ENCODE measurements around the gene SORCS2.
"Not testable (repeated sequence)": the region's sequence is repeated elsewhere in the genome, so short reads cannot be mapped to it uniquely, and the experiment has no call there.

The SORCS2 gene

DNA sequence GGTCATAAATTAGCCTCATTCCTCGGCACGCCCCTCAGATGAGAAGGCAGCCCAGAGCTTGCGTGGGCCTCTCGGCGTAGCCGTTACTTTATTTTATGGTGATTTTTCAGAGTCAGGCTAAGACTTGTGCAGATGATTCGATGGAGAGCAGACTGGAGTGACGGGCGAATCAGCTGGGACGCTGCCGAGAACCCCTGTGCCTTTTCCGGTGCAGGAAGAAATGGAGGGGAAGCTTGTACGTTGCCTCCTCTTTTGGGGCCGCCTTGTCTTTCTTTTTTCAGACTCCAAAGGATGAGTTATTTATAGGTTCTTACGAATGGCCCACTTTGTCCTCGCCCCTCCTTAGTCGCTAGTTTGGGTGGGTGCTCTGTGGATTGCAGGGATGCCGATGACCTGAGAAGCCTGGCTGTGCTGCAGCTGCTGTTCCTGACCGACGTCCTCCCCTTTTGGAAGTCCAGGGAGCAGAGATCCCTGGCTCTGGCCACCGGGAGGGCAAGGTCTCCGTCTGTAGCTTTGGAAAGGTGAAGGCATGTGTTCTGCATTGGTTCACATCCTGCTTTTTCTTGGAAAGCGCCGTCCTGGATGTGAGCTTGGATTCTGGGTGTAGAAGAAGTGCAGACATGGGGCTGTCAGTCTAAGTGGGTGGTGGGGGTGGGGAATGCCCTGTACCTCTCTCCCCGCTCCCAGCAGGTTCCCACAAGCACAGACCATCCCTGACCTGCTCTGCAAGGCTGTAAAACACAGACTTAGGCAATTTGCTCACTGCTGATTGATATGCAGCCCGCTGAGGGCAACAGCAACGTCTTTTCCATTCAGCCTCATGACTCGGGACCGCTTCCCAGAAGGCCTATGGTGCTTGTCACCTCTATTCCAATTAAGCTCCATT, 9.3 kb downstream of the SORCS2 start:
- DNase-seq: no peak

DNA sequence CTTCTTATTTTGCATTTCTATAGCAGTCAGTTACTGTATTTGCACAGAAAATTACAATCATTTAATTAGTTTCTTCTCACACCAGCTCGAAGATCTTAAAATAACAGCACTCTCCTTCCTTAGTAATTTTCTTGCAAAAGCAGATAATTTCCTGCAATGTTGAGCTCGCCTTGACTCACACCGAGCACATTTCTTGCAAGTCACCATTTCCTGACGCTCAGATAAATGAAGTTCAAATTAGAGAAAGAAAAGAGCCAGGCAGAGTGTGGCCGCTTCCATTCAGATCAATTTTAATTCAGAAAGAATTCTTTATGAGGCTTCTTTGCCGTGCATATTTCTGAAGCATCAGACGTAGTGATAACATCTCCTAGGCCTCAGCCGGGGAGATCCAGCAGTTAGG, 10.1 kb downstream of the SORCS2 start:
- DNase-seq: no peak

DNA sequence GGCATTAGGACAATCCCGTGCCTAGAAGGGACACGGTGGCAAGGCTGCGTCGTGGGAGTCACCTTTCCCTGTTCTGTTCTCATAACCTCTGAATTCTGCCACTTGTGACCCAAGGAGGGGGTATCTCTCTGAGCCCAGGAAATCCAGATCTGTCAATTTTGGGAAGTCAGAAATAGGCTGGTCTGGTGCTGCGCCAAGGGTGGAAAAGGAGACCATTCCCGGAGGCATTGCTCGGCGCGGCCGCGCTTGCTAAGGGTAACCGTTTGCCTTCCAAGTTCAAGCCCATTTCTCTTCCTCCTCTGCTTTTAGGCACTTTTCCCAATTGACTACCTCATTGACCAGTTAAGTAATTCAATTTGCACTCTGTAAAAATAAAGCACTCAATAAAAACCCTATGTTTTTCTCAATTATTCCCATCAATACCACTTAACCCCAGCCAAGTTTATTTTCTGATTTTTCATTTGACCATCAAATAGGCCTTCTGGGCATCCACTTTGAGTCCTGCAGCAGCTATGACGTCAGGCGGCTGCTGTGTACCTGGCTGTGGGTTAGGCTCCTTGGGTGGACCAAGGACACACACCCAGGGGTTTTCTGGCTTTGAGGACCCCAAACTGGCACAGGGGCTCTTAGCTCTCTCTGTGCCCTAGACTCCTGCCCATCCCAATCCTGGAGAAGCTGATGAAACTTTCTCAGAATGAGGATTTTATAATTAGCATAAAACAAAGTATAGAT, 12.5 kb downstream of the SORCS2 start:
- DNase-seq: no peak

DNA sequence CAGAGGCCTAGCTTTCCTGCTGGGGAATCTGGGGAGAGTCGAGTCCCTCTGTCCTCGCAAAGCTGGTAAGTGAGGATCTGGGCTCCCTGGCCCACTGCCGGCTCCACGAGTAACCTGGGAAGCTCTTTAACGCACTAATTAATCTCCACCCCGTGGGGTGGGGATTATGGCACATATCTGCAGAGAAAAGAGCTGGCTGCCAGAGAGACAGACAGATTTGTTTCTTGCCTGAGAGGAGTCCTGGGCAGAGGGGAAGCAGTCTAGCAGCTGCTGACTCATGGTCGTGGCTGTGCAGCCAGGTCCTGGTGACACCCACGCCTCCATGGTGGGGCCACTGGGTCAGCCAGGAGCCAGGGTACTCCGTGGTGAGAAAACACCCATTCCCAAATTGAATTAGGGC, 14.0 kb downstream of the SORCS2 start:
- no peak for DNase-seq

DNA sequence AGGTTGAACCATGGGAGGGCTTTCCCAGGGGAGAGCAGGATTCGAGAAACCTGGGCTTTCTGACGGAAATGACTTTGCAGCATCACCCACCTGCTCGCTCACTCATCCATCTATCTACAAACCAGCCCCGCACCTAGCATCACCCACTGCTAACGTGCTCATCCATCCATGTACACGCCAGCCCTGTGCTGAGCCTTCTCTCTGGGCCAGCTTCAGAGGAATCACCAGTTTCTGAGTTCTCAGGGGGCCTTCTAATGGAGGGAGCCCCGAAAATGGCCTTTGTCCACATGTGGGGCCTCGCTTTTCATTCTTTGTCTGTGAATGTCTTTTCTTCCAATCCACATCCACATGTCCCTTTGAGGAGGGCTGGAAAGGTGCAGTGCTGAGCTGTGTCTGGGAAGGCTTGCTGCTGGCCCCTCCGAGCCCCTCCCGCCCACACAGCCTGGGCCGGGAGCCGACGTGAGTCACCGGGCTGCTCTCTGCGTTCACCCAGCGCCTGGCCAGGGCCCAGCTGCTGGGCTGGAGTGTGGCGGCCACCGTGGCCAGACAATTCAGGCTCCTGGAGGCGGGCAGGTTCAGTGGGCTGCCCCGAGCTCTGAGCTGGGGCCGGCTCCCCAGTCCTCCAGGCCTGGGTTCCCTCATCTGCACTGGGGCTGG, 14.7 kb downstream of the SORCS2 start:
- no peak for DNase-seq

DNA sequence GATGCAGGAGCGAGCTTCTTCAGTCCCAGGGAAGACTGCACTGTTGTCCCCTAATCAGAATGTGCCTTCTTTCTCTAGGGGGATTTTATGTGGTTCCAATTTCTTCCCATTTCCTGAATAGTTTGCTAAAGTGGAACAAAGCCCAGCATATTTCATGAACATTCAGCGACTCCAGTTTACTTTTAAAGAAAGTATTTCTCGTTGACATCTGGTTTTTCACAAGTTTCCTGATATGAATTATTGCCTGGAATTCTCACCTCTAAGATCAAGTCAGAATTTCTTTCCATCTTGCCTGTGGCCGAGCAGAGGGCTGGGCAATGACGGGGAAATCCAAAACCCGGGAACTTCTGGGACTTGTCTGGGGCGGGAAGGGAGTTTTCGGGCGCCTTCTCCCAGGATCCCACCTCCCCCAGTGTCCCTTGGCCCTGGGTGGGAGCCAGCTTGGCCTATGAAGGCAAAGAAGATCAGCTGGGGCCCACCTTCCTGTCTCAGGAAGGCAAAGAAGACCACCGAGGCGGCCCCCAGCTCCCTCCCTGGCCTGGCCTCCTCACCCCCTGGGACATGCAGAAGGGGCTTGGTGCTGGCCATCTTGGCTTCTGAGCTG, 15.4 kb downstream of the SORCS2 start:
- DNase-seq: no peak

DNA sequence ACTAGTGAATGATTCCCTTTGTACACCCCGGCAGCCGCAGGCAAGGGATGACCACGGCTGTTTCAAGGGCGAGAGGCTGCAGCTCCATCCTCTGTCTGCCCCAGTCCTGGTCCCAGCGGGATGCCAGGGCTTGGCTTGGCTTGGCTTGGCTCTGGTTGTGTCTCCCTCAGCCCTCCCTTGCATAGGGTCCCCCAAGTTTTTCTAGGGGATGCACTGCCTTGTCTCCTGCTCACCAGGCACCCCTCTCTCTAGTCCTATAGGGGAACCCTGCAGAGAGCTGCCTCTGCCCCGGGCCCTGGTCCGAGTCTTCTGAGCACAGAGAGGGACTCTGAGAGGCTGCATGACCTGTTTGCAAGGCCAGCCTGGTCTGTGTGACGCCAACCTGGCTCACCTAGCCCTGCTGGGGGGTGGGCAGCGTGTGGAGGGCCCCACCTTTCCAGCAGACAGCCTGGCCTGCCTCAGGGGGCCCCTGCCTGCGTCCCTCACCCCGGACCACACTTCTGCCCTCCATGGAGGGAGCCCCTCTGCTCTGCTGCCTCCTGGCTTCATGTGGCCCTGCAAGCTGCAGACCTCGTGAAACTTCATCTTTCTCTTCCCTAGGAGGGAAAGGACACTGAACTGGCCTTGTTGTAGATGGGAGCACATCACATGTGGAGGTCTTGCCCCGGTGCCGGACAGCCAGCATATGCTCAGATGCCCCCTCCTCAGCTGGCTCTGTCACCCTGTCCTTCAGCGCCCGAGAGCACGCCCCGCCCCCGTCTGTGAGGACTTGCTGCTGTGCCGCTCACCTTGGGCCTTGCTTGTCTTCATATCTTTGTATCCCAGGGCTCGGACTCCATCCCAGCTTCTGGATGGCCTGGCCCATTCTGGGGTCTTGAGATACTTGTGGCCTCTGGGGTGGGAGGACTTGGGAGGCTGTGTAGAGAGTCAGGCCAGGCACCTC, 16.4 kb downstream of the SORCS2 start:
- no peak for DNase-seq

DNA sequence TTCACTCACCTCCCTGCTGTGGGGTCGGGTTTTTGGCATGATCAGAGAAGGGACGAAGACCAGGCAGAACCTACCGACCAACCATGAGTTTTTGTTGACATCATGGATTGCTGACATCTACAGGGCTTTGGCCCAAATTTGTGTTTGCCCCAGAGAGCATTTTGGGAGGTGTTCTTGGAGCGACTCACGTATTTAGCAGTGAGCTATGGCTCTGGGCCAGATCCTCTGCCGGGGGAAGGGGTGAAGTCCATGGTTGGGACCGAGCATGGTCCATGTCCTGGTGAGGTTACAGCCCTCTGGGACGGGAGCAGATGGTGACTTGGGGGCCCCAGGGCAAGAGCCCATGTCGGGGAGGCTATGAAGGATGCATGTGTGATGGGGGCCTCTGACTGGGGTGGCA, 17.4 kb downstream of the SORCS2 start:
- no peak for DNase-seq

DNA sequence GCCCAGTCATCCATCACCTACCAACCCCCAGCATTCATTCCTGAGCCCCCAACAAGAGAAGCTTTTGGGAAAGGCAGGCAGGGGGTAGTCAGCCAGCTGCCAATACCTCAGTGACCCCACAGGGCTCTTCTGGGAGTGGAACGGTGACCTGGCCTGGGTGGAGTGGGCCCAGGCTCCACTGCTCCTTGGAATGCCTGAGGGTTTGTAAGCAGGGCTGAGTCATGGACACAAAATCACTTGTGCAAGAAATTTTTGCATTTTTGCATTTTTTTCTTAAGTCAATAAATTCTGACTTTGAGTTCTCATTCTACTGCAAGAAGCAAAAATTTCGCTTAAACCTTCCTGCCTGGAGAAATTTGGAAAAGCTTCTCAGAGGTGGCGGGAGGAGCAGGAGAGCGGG, 18.5 kb downstream of the SORCS2 start:
- DNase-seq: no peak

DNA sequence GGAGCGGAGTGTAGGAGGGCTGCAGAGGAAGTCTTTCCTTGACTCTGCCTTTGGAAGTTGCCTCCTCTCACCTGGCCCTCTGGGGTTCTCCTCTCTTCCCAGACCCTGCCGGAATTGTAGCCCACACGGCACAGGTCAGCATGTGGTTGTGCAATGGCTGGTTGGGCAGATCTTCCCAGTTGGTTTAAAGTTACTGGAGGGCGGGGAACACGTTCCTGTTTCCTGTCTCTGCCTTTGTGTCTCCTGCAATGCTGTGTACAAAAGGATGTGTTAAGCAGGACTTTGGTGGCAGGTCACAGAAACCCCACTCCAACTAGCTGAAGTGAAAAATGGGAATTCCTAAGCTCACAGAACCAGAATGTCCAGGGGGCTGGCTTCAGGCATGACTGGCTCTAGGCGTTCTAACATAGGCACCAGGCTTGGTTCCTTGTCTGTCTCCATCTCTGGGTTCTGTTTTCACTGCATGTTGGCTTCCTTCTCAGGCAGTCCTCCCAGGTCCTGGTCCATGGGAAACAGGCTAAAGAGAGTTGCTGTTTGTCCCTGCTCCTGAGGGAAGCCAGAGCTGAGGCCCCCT, 19.9 kb downstream of the SORCS2 start:
- no peak for DNase-seq

DNA sequence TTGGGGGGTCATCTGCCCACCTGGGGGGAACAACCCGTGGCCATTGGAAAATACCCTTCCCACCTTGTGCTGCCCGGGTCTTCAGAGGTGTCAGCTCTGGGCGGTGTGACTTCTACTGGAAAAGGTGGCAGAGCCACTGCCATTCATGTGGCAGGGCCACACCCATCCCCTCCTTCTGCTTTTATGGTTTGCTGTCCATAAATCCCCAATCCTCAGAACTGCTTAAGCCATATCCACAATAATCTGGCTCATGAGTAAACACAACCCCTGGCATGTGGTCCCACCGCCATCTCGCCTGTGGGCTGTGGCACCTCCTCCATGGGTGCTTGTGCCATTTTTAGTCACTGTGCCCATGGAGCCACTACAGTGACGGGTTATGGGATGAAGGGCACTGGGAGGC, 20.6 kb downstream of the SORCS2 start:
- no peak for DNase-seq

DNA sequence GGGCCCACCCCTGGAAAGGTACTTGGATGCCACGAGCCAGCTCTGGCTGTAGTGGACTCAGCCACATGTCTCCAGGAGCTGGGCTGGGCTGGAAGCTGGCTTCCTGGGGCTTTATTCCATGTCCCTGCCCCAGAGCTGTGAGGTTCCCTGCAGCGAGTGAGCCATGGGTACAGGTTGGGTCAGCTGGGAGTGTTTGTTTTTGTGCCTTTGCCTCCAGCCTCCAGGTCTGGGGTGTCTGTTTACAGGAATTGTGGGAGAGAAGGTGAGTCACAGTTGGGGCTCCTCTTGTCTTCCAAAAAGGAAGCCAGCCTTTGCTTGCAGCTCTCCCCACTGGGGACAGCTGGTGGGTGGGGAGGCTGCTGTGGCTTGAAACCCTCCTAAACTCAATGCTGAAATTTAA, 21.5 kb downstream of the SORCS2 start:
- no peak for DNase-seq

DNA sequence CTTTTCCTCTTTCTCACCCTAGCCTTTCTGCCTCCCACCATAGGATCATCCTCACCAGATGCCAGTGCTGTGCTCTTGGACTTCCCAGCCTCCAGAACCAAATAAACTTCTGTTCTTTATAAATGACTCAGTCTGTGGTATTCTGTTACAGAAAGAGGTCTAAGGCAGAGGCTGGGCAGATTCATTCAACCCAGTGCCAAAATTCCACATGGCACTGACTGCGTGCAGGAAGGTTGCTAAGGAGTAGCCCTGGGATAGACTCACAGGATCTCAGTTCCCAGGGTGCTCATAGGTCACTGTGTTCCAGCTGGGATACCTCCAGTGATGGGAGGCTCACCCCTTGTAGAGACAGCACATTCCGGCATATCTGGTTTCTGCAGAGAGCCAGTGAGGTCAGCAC, 22.0 kb downstream of the SORCS2 start:
- DNase-seq: no peak

DNA sequence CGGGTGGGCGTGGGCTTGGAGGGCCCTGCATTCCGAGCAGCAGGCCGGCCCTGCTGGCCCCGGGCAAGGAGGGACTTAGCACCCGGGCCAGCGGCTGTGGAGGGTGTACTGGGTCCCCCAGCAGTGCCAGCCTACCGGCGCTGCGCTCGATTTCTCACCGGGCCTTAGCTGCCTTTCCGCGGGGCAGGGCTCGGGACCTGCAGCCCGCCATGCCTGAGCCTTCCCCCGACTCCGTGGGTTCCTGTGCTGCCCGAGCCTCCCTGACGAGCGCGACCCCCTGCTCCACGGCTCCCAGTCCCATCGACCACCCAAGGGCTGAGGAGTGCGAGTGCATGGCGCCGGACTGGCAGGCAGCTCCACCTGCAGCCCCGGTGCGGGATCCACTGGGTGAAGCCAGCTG, 22.8 kb downstream of the SORCS2 start:
- DNase-seq: not testable (repeated sequence)

DNA sequence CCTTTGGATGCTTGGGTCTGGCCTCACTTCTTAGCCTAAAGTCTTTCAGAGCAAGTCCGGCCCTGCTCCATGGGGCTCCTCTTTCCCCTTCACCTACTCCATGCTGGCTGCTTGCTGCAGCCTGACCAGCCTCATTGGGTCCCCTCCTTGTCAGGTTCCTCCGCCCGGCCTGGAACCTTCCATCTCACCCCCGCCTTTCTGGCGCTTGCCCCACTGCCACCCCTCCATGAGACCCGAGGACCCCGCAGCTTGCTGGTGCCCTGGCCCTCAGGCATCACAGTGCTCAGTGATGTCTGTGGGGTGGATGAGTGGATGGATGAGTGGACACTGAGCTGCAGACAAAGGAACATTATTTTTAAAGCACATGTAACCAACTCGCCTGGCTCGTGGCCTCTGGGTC, 24.7 kb downstream of the SORCS2 start:
- no peak for DNase-seq

DNA sequence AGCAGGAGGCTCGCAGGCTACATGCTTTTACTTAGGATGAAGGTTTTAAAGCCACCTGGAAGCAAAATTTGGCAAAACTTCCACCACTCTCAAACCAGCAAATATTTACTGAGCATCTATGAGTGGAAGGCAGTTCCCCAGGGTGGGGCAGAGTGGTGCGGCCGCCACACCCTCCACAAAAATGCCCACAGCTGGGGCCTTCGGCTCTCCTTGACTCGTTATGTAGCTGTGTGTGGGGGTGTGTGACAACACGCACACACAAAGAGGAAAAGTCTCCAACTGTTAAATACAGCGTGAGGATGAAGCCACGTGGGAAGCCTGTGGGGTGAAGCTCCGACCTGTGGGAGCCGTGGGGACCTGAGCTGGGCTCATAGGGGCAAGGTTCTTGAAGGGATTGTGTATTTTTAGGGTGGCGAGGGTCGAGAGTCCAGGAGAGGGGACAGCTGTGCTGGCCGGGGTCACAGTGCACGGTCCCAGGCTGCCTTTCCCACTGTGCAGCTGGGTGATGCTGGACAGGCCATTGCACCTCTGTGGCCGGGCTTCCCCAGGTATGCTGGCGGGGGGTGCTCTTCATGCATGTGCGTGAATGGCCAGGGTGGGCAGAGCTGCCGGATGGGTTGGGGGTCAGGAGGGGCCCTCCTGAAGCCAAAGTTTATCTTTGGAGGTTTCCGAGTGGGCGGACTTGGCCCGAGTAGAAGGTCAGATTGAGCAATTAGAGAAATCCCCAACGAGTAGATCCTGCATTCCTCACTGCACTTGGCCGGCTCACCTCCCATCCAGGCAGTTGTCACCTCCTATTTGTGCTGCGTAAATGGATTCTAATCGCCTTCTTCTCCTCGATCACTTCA, 25.4 kb downstream of the SORCS2 start:
- no peak for DNase-seq

DNA sequence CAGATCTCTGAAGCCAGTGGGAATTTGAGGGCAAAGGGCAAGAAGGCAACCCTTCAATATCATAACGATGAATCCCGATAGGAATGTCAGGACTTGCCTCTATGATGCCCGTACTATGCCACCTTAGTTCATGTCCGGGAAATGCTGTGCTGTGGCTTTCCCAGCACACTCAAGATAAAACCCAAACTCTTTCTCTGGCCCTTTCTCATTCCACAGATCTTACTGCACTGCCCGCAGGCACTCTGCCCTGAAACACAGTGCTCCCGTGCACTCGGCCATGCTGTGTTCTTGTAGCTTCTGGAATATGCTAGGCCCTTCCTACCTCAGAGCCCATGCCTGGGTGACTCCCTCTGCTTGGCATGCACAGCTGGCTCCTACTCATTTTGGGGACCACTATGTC, 26.3 kb downstream of the SORCS2 start:
- DNase-seq: no peak

DNA sequence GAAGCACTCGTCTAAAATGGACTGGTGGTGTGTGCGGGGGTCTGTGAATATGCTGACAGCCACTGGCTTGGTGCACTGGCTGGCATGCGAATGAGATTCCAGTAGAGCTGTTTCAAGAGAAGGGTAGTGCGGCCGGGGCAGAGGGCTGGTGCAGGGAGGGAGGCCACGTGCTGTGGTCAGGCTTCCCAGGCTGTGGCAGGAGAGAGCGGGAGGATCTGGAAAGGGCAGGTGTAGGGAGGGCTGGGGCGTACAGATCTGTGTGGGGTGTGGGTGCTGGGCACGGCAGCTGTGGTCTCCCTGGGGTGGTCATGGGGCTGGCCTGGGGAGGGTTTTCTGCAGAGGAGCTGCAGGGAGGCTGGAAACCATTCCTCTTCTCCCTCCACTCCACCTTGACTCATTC, 30.2 kb downstream of the SORCS2 start:
- DNase-seq: no peak

DNA sequence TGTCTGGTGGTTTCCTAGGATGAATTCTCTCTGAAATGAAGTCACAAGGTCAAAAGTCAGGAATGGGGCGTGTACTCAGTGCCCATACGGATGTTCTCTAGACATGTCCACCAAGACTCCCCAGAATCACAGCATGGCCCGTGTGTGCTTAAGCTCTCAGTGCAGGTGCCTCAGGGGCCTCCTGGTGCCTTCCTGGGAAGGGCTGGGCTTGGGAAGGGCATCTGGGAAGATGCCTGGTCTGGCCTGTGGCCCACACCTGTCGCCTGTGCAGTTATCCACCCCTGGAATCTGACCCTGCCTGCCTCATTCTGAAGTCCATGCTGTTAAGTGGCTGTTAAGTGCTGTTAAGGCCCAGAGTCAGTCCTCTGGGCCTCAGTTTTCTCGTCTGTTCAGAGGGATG, 31.2 kb downstream of the SORCS2 start:
- DNase-seq: no peak

DNA sequence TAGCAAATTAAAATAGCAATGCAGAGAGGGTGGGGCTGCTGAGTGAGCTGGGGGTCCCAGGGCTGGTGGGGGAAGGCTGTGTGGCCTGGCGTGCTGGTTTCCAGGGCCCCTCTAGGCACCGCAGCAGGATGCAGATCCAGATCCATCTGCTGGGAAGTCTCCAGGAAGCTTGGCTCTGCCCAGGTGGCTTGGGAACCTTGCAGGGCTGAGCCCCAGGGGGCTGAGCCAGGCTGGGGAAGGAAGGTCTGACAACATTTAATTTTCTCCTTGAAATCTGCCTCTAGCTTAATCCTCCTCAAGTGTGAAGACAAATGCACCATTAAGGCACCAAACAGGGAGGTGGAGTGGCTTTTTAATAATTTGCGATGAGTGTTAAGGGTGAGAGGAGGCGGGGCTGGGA, 31.7 kb downstream of the SORCS2 start:
- DNase-seq: no peak
